GM23338 (cell line): ENCODE data around the gene MRPS27. TPM values are rescaled to one million over a fixed set of nuclear protein-coding genes. Genes with fewer than 3 reads are reported as not detected.
A peak's percentile ranks its signal among the peaks of the same experiment; 100 is the strongest.
"Not testable (repeated sequence)": the region's sequence is repeated elsewhere in the genome, so short reads cannot be mapped to it uniquely, and the experiment has no call there.

Experiments
- ATAC-seq: fragments of 200-7000 bp; cut with Tn5 transposase; 3 replicates; pipeline ENCODE4 v1.9.1; 2020
- DNase-seq: peaks from one replicate; pipeline ENCODE4 v3.0.0-alpha.2; 2015; ENCODE audit warnings: low spot score
- H2AFZ ChIP-seq: fragments of 200-600 bp; sonication (generic); 2 replicates; pipeline ENCODE4 v1.8.0; 2016; ENCODE audit warnings: antibody characterized with exemption, mild to moderate bottlenecking, moderate library complexity
- H3F3A ChIP-seq: fragments of 200-600 bp; sonication (generic); replicated peaks from 2 replicates; pipeline ENCODE4 v1.8.0; 2017; ENCODE audit warnings: antibody characterized with exemption, mixed run types, low read depth
- H3K27ac ChIP-seq: fragments of 200-600 bp; sonication (generic); 2 replicates; pipeline ENCODE4 v1.6.1; 2016; ENCODE audit warnings: low read depth
- H3K27me3 ChIP-seq: fragments of 200-600 bp; sonication (generic); 2 replicates; pipeline ENCODE4 v1.8.0; 2016; ENCODE audit warnings: mild to moderate bottlenecking, mixed run types, moderate library complexity; ENCODE audit not compliant: insufficient read depth
- H3K36me3 ChIP-seq: fragments of 200-600 bp; sonication (generic); 2 replicates; pipeline ENCODE4 v1.8.0; 2016; ENCODE audit warnings: mild to moderate bottlenecking; ENCODE audit not compliant: insufficient read depth
- H3K4me1 ChIP-seq: fragments of 200-600 bp; sonication (generic); 2 replicates; pipeline ENCODE4 v1.8.0; 2016; ENCODE audit warnings: mild to moderate bottlenecking, moderate library complexity; ENCODE audit not compliant: insufficient read depth
- H3K4me2 ChIP-seq: fragments of 200-600 bp; sonication (generic); 2 replicates; pipeline ENCODE4 v1.7.1; 2017; ENCODE audit warnings: mixed run types
- H3K4me3 ChIP-seq: fragments of 200-600 bp; sonication (generic); 2 replicates; pipeline ENCODE4 v1.6.1; 2016; ENCODE audit warnings: mixed run types
- H3K79me2 ChIP-seq: fragments of 200-600 bp; sonication (generic); replicated peaks from 2 replicates; pipeline ENCODE4 v1.8.0; 2017; ENCODE audit warnings: mild to moderate bottlenecking; ENCODE audit not compliant: insufficient read depth
- H3K9me2 ChIP-seq: fragments of 200-600 bp; sonication (generic); 2 replicates; pipeline ENCODE4 v1.8.0; 2017; ENCODE audit not compliant: insufficient read depth
- H4K20me1 ChIP-seq: fragments of 200-600 bp; sonication (generic); replicated peaks from 2 replicates; pipeline ENCODE4 v1.8.0; 2017; ENCODE audit warnings: mild to moderate bottlenecking; ENCODE audit not compliant: insufficient read depth
- H3K27ac Mint-ChIP-seq: 2 replicates; pipeline ENCODE4 v1.8.0; 2020; ENCODE audit warnings: inconsistent platforms, mild to moderate bottlenecking, moderate library complexity, mixed read lengths
- H3K27me3 Mint-ChIP-seq: 3 replicates; pipeline ENCODE4 v1.8.0; 2022; ENCODE audit warnings: low read depth, mild to moderate bottlenecking, moderate library complexity, mixed read lengths, inconsistent platforms; ENCODE audit not compliant: insufficient read depth, poor library complexity
- H3K36me3 Mint-ChIP-seq: 3 replicates; pipeline ENCODE4 v1.8.0; 2021; ENCODE audit warnings: low read depth, mild to moderate bottlenecking, inconsistent platforms, moderate library complexity, mixed read lengths
- H3K4me1 Mint-ChIP-seq: 3 replicates; pipeline ENCODE4 v1.8.0; 2020; ENCODE audit warnings: mild to moderate bottlenecking, inconsistent platforms, mixed read lengths
- H3K4me3 Mint-ChIP-seq: 3 replicates; pipeline ENCODE4 v1.8.0; 2021; ENCODE audit warnings: moderate library complexity, mild to moderate bottlenecking, inconsistent platforms, mixed read lengths
- H3K9me3 Mint-ChIP-seq: 3 replicates; pipeline ENCODE4 v1.8.0; 2020; ENCODE audit warnings: moderate library complexity, mild to moderate bottlenecking, inconsistent platforms, mixed read lengths
- EZH2phosphoT487 ChIP-seq: fragments of 200-600 bp; sonication (generic); IDR thresholded peaks from one replicate; pipeline ENCODE4 v1.8.1; 2018; ENCODE audit warnings: antibody characterized with exemption; ENCODE audit not compliant: unreplicated experiment
- NANOG ChIP-seq: IDR thresholded peaks from 2 replicates; pipeline ENCODE4 v1.6.1; 2016; ENCODE audit warnings: antibody characterized with exemption, borderline replicate concordance
- ZNF114 ChIP-seq: fragments of 250-450 bp; sonication (Bioruptor Pico); IDR thresholded peaks from 2 replicates; pipeline ENCODE4 v1.5.0; 2020; ENCODE audit warnings: mild to moderate bottlenecking, moderate library complexity
- ZNF331 ChIP-seq: fragments of 250-450 bp; sonication (Bioruptor Pico); IDR thresholded peaks from 2 replicates; pipeline ENCODE4 v1.5.0; 2020; ENCODE audit warnings: low read depth, mild to moderate bottlenecking, moderate library complexity
- ZNF462 ChIP-seq: fragments of 250-450 bp; sonication (Bioruptor Pico); IDR thresholded peaks from 2 replicates; pipeline ENCODE4 v1.5.0; 2020; ENCODE audit warnings: mild to moderate bottlenecking, moderate library complexity
- microRNA-seq: library from miRNA; unstranded; fragments of <30 nt; microRNA quantifications from one replicate; pipeline ENCODE4, GENCODE V29; 2017
- polyA plus RNA-seq: library from polyadenylated mRNA; unstranded; fragments of >200 nt; fragmentation: Nextera tagmentation; extraction: Ambion mirVana; gene quantifications from 2 replicates; pipeline ENCODE4 v1.2.1, GENCODE V29; 2016
- small RNA-seq: library from RNA; depleted of rRNA; stranded (forward); fragments of <200 nt; gene quantifications from one replicate; pipeline ENCODE3, GENCODE V24; 2014; ENCODE audit warnings: low replicate concordance
- total RNA-seq: library from RNA; depleted of rRNA; stranded (reverse); fragments of >200 nt; shearing (Covaris generic); gene quantifications from 2 replicates; pipeline ENCODE4 v1.2.3, GENCODE V29; 2014; rRNA removed

Gene MRPS27
- total and polyA plus RNA-seq, 2 experiments from 2014 or later, result 53.2 to 141 TPM

DNA sequence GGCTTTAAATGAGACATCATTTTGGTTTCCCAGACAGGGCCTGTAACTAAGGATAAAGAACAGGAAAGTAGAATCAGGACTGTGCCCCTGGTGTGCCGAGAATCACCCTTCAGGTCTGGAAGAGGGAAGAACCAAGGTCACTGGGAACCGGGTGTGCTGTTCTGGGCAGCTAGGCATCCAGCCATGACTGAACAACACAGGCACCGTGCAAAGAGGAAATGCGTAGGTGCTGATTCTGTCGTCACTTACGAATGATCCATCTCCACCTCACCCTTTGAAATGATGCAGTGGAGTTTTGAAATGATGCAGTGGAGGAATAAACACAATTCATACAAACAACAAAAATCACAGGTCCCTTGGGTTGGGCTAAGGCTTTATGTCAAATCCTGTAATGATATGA, 148.4 kb downstream of the MRPS27 start (continued):
- TF ChIP-seq ZNF462 (CRISPR knock-in tag) (no peak), NANOG (no peak), ZNF331 (CRISPR knock-in tag) (no peak), ZNF114 (no peak)

- H4K20me1 ChIP-seq, H2AFZ ChIP-seq, H3K4me2 ChIP-seq, DNase-seq, H3K4me3 Mint-ChIP-seq, H3F3A ChIP-seq, H3K9me2 ChIP-seq, H3K27me3 Mint-ChIP-seq, ATAC-seq, H3K36me3 ChIP-seq, H3K36me3 Mint-ChIP-seq, H3K27me3 ChIP-seq, H3K9me3 Mint-ChIP-seq, H3K79me2 ChIP-seq, H3K4me3 ChIP-seq, H3K27ac ChIP-seq: not testable (repeated sequence)
- H3K4me1 ChIP-seq, result peaks cover 41% of the 10 kb centered on the region
- peaks cover 41% of the 10 kb centered on the region for H3K4me1 Mint-ChIP-seq
- peak overlapping the region; percentile 20; the same call in 1 of the 2 replicates for H3K27ac Mint-ChIP-seq
Measured at GRCh38 chr5:72171181-72171580, 148.9 kb downstream of the MRPS27 start.

DNA sequence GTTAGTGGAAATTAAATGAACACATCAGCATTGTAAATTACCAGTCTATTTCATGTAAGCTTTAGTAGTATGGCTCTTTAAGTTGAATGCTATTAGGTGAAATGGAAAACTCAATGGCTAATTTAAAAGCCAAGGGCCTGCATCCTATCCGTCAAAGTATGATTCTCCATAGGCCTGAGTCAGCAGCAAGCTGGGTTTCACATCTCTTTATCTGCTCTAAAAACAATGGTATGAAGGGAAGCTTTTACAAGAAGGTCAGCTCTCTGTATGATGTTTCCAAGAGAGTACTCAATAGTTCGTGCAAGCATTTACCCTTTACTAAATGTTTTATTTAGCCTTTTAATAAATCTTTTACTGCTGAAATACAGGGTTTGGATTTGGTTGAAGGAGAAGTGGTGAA, 149.9 kb downstream of the MRPS27 start:
- Mint-ChIP-seq H3K4me3 (no peak overlapping the region), H3K27me3 (peaks cover 2% of the 10 kb centered on the region), H3K36me3 (peaks cover 3% of the 10 kb centered on the region; the same call in 1 of the 3 replicates), H3K9me3 (no peaks in the 10 kb centered on the region), H3K4me1 (peaks cover 50% of the 10 kb centered on the region), H3K27ac (peak overlapping the region; percentile 59)
- Histone ChIP-seq H2AFZ (no peak overlapping the region), H3K4me2 (no peak overlapping the region), H3K79me2 (peaks cover 6% of the 10 kb centered on the region), H3K36me3 (no peaks in the 10 kb centered on the region; the same call in 1 of the 2 replicates), H3K9me2 (no peaks in the 10 kb centered on the region), H3K27ac (no peak overlapping the region), H3K4me1 (peaks cover 52% of the 10 kb centered on the region), H4K20me1 (no peaks in the 10 kb centered on the region), H3K27me3 (no peaks in the 10 kb centered on the region), H3F3A (no peaks in the 10 kb centered on the region), H3K4me3 (no peak overlapping the region)
- TF ChIP-seq EZH2phosphoT487 (no peak), NANOG (no peak)
- no peak for ATAC-seq
- DNase-seq, result no peak

Small RNA genes lying within 50 kb of the gene (microRNA-seq; reads per million reads assigned to microRNA genes)
- gene MIR4803, result not detected

Small RNA genes lying within 50 kb of the gene (small RNA-seq; reads per million reads assigned to genes)
- gene MIR4803 (not detected), gene RN7SL153P (not detected)

Other genes starting within 250 kb of the MRPS27 start
- 111 and 263 TPM in 2 replicates for gene MAP1B, start 212.8 kb downstream of the MRPS27 start, total RNA-seq
- gene MAP1B, start 212.8 kb downstream of the MRPS27 start, polyA plus RNA-seq, result 114 and 148 TPM in 2 replicates
- gene PTCD2, start 133 bp upstream of the MRPS27 start, total RNA-seq, result 11.3 and 14.5 TPM in 2 replicates
- gene PTCD2, start 133 bp upstream of the MRPS27 start, polyA plus RNA-seq, result 4.3 and 8.8 TPM in 2 replicates
- gene ZNF366, start 187.2 kb upstream of the MRPS27 start, total RNA-seq, result not detected in 2 replicates
- not detected in 2 replicates for gene ZNF366, start 187.2 kb upstream of the MRPS27 start, polyA plus RNA-seq